ENCODE results near the gene C16orf92.

- TF ChIP-seq EP300 (IDR thresholded peaks at IDR 0.05) (no peak), CTCF (IDR thresholded peaks at IDR 0.05) (no peak)
Measured at GRCh38 chr16:29974291-29975133, 48.5 kb upstream of the C16orf92 start.
